ENCODE measurements around the gene ERP44.
A peak's percentile ranks its signal among the peaks of the same experiment; 100 is the strongest.

Gene ERP44

GRCh38 chr9:100030548-100030947 is 68.3 kb downstream of the ERP44 start:
- TF ChIP-seq CTCF (IDR thresholded peaks at IDR 0.05; ENCODE audit: extremely low read depth, missing control alignments): no peak
- no peak for DNase-seq (ENCODE audit: low spot score)

DNA sequence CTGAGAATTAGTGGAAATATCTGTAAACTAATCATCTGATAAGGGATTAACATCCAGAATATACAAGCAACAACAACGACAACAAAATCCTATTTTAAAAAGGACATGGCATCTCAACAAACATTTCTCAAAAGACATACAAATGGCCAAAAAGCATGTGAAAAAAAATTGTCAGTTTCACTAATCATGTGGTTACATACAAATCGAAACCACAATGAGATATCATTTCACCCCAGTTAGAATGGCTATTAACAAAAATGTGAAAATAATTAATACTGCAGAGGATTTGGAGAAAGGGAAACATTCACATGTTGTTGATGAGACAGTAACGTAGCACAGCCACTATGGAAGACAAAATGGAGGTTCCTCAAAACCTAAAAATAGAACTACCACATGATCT is 69.5 kb downstream of the ERP44 start:
- no peak for TF ChIP-seq CTCF (IDR thresholded peaks at IDR 0.05; ENCODE audit: extremely low read depth, missing control alignments)
- no peak for DNase-seq (ENCODE audit: low spot score)

DNA sequence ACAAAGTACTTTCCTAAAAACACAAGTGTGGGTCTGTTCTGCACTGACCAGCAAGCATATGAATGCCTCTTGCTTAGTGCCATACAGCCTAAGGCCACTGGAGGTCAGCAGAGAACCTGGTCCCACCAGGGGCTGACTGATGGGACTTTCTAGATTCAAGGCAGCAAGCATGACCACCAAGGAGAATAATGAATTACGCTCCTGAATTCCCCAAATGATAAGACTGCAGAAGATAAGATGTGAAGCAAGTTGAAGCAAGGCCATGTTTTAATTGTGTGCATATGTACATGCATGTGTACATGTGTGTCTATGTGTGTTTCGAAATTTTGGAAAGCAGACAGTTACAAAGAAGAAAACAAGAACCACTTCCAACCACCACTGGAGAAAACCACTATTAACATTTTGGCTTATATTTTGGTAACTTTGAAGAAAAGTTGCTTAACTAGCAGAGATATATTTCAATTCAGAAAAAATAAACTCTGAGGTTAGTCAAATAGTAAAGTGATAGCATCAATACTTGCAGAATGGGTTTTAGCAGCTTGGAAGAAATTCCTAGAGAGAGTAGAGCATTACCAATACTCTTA is 70.5 kb downstream of the ERP44 start:
- DNase-seq (ENCODE audit: low spot score): peak; percentile 59
- TF ChIP-seq CTCF (IDR thresholded peaks at IDR 0.05; ENCODE audit: extremely low read depth, missing control alignments): peak; percentile 96

- no peak for TF ChIP-seq CTCF (IDR thresholded peaks at IDR 0.05; ENCODE audit: extremely low read depth, missing control alignments)
- DNase-seq (ENCODE audit: low spot score): no peak
Measured at GRCh38 chr9:100027543-100027942, 71.3 kb downstream of the ERP44 start.

GRCh38 chr9:100021931-100022330 is 76.9 kb downstream of the ERP44 start:
- no peak for TF ChIP-seq CTCF (IDR thresholded peaks at IDR 0.05; ENCODE audit: extremely low read depth, missing control alignments)
- DNase-seq (ENCODE audit: low spot score): no peak

GRCh38 chr9:100020121-100020795 is 78.5 kb downstream of the ERP44 start:
- no peak for DNase-seq (ENCODE audit: low spot score)
- no peak for TF ChIP-seq CTCF (IDR thresholded peaks at IDR 0.05; ENCODE audit: extremely low read depth, missing control alignments)

- no peak for DNase-seq (ENCODE audit: low spot score)
- no peak for TF ChIP-seq CTCF (IDR thresholded peaks at IDR 0.05; ENCODE audit: extremely low read depth, missing control alignments)
Measured at GRCh38 chr9:100019541-100019940, 79.3 kb downstream of the ERP44 start.

All from GM20000 (cell line).